IMR-90 (cell line): ENCODE results near the gene PLSCR3. TPM values are rescaled to one million over a fixed set of nuclear protein-coding genes. Genes with fewer than 3 reads are reported as not detected.
"Not testable (repeated sequence)": the region's sequence is repeated elsewhere in the genome, so short reads cannot be mapped to it uniquely, and the experiment has no call there.

ENCODE experiments used
- ATAC-seq: fragments of 200-7000 bp; cut with Tn5 transposase; 2 replicates; pipeline ENCODE4 v1.9.1; 2020; ENCODE audit warnings: low read depth, mild to moderate bottlenecking, moderate library complexity
- BruUV-seq: library from RNA; stranded (reverse); fragments of 400-500 nt; replicated peaks from 2 replicates; lab custom pipeline; 2021; lab: Mats Ljungman, UMichigan
- CTCF ChIA-PET: fragments of 300-600 bp; formaldehyde crosslinking; extraction: SDS; loops from one replicate; lab custom pipeline; 2021; ENCODE audit warnings: antibody characterized with exemption; lab: Yijun Ruan, JAX
- POLR2A ChIA-PET: fragments of 300-600 bp; sonication (Branson Sonifier 250); formaldehyde crosslinking; loops from one replicate; lab custom pipeline; 2022; ENCODE audit warnings: antibody characterized with exemption; ENCODE audit not compliant: unreplicated experiment; lab: Charles Lee
- DNase-seq: peaks from one replicate; pipeline ENCODE4 v3.0.0; 2013
- H2AFZ ChIP-seq: replicated peaks from 2 replicates; pipeline ENCODE3; 2013; ENCODE audit warnings: low read length, mild to moderate bottlenecking; ENCODE audit not compliant: poor library complexity
- H2AK5ac ChIP-seq: 2 replicates; pipeline ENCODE4 v1.6.1; 2013; ENCODE audit warnings: low read depth, low read length, inconsistent platforms
- H2AK9ac ChIP-seq: replicated peaks from 2 replicates; pipeline ENCODE3; 2013; ENCODE audit warnings: mild to moderate bottlenecking, low read depth, low read length, moderate library complexity; ENCODE audit not compliant: poor library complexity
- H2BK120ac ChIP-seq: 2 replicates; pipeline ENCODE4 v1.6.1; 2013; ENCODE audit warnings: low read depth, low read length, inconsistent platforms
- H2BK15ac ChIP-seq: 3 replicates; pipeline ENCODE4 v1.6.1; 2013; ENCODE audit warnings: low read depth, low read length, inconsistent platforms
- H2BK20ac ChIP-seq: 2 replicates; pipeline ENCODE4 v1.6.1; 2013; ENCODE audit warnings: low read depth, mild to moderate bottlenecking, inconsistent platforms, low read length, moderate library complexity
- H2BK5ac ChIP-seq: 2 replicates; pipeline ENCODE4 v1.6.1; 2013; ENCODE audit warnings: mild to moderate bottlenecking, low read depth, low read length, inconsistent platforms; ENCODE audit not compliant: poor library complexity, severe bottlenecking
- H3K14ac ChIP-seq: replicated peaks from 2 replicates; pipeline ENCODE4 v1.6.1; 2013; ENCODE audit warnings: low read depth, low read length, inconsistent platforms
- H3K18ac ChIP-seq: 2 replicates; pipeline ENCODE4 v1.6.1; 2013; ENCODE audit warnings: low read depth, low read length, control low read depth
- H3K23ac ChIP-seq: 2 replicates; pipeline ENCODE4 v1.6.1; 2013; ENCODE audit warnings: low read depth, low read length, inconsistent platforms
- H3K27ac ChIP-seq: 2 replicates; pipeline ENCODE4 v1.5.1; 2013; ENCODE audit warnings: mild to moderate bottlenecking, control low read depth, low read length; ENCODE audit not compliant: insufficient read depth
- H3K27me3 ChIP-seq: 2 replicates; pipeline ENCODE4 v1.6.1; 2013; ENCODE audit warnings: low read length; ENCODE audit not compliant: control insufficient read depth, insufficient read depth
- H3K36me3 ChIP-seq: 2 replicates; pipeline ENCODE4 v1.6.1; 2013; ENCODE audit warnings: low read length, mixed read lengths; ENCODE audit not compliant: control insufficient read depth, insufficient read depth
- H3K4ac ChIP-seq: 2 replicates; pipeline ENCODE4 v1.6.1; 2013; ENCODE audit warnings: low read depth, low read length, inconsistent platforms
- H3K4me1 ChIP-seq: 2 replicates; pipeline ENCODE4 v1.6.1; 2013; ENCODE audit warnings: low read length, mixed read lengths; ENCODE audit not compliant: control insufficient read depth, insufficient read depth
- H3K4me2 ChIP-seq: 2 replicates; pipeline ENCODE4 v1.6.1; 2013; ENCODE audit warnings: low read depth, mild to moderate bottlenecking, control low read depth, low read length, moderate library complexity
- H3K4me3 ChIP-seq: 2 replicates; pipeline ENCODE4 v1.5.1; 2013; ENCODE audit warnings: low read depth, mild to moderate bottlenecking, control low read depth, low read length, moderate library complexity; ENCODE audit not compliant: insufficient read depth
- H3K56ac ChIP-seq: 2 replicates; pipeline ENCODE4 v1.6.1; 2013; ENCODE audit warnings: low read length, inconsistent platforms; ENCODE audit not compliant: insufficient read depth; ENCODE audit errors: extremely low read depth
- H3K79me1 ChIP-seq, 2 experiments: 2 replicates each; pipeline ENCODE4 v1.6.1; 2013; ENCODE audit warnings: low read length in 2 of 2, inconsistent platforms in 1 of 2, low read depth in 1 of 2
- H3K9ac ChIP-seq: 2 replicates; pipeline ENCODE4 v1.6.1; 2013; ENCODE audit warnings: low read depth, low read length, control low read depth
- H3K9me1 ChIP-seq: 2 replicates; pipeline ENCODE4 v1.6.1; 2013; ENCODE audit warnings: low read length, inconsistent platforms; ENCODE audit not compliant: insufficient read depth
- H3K9me3 ChIP-seq: 2 replicates; pipeline ENCODE4 v1.6.1; 2013; ENCODE audit warnings: low read length; ENCODE audit not compliant: control insufficient read depth, insufficient read depth
- H4K20me1 ChIP-seq: 2 replicates; pipeline ENCODE4 v1.6.1; 2013; ENCODE audit warnings: low read length, inconsistent platforms; ENCODE audit not compliant: insufficient read depth
- H4K5ac ChIP-seq: 2 replicates; pipeline ENCODE4 v1.6.1; 2013; ENCODE audit warnings: mild to moderate bottlenecking, low read depth, low read length, control low read depth
- H4K8ac ChIP-seq, 2 experiments: 2 replicates each; pipeline ENCODE4 v1.6.1; 2013; ENCODE audit warnings: low read depth in 2 of 2, low read length in 2 of 2, control low read depth in 1 of 2, inconsistent platforms in 1 of 2
- H4K91ac ChIP-seq: 2 replicates; pipeline ENCODE4 v1.6.1; 2013; ENCODE audit warnings: low read depth, low read length, inconsistent platforms; ENCODE audit not compliant: insufficient read depth
- WGBS, 2 experiments: methylation state at CpG; one replicate each; pipeline versions ENCODE4 v1.1.5 to v1.1.7; 2013; ENCODE audit warnings: missing lambda C conversion rate in 2 of 2; ENCODE audit not compliant: insufficient read length in 1 of 2; ENCODE audit errors: extremely low coverage in 2 of 2; 5-methylcytosine and 5-hydroxymethylcytosine counted together
- dilution Hi-C: fragments of 300-500 bp; cut with HindIII; formaldehyde crosslinking; loops from one replicate; pipeline ENCODE4 v1.14.3; 2018; ENCODE audit warnings: low sequenced_read_pairs; ENCODE audit not compliant: unreplicated experiment
- in situ Hi-C: fragments of 300-500 bp; cut with MboI; formaldehyde crosslinking; loops from 3 replicates; pipeline ENCODE4 v1.14.3; 2019; ENCODE audit warnings: low sequenced_read_pairs, inconsistent platforms, mixed read lengths
- intact Hi-C: fragments of 100-400 bp; cut with micrococcal nuclease; formaldehyde crosslinking; loops from 2 replicates; pipeline ENCODE4 v1.10.0; 2022
- polyA plus RNA-seq, 3 experiments: library from polyadenylated mRNA; depleted of rRNA; stranded (reverse); fragments of >200 nt; gene quantifications; 2 replicates each; pipeline ENCODE4 v1.2.3, GENCODE V29; 2012; ENCODE audit warnings: low replicate concordance in 1 of 3
- total RNA-seq: library from RNA; depleted of rRNA; stranded (reverse); fragments of >200 nt; gene quantifications from 2 replicates; pipeline ENCODE4 v1.2.3, GENCODE V29; 2012

The PLSCR3 gene
- total and polyA plus RNA-seq, 2 of the 4 experiments (the other 2 are of a cell fraction): 6.1 to 116 TPM

DNA sequence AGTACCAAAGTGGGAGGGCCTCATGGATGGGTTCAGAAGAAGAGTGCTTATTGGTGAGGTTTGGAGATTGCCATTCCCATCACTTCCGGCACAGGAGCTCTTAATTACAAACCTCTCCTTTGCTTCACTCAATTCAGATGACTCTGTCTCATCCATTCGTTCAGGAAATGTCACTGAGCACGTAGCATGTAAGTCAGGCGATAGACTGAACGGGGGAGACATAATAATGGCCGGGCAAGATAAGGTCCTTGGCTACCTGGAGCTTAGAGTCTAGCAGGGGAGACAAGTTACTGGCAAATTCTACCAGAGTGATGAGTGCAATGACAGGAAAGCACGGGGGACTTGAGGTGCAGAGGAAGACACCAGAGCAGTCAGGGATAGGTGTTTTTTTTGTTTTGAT lies 28.4 kb downstream of the PLSCR3 start:
- H2BK120ac ChIP-seq, H3K36me3 ChIP-seq, DNase-seq, H4K91ac ChIP-seq, H4K20me1 ChIP-seq, H3K4me2 ChIP-seq, POLR2A ChIA-PET, H3K56ac ChIP-seq, H3K4me3 ChIP-seq, H4K5ac ChIP-seq, CTCF ChIA-PET, H2BK20ac ChIP-seq, H3K9me3 ChIP-seq, intact Hi-C loops, dilution Hi-C loops, H2AFZ ChIP-seq, H3K4ac ChIP-seq, ATAC-seq, H3K14ac ChIP-seq, H3K27ac ChIP-seq, H2BK15ac ChIP-seq, H2AK5ac ChIP-seq, H2BK5ac ChIP-seq, H2AK9ac ChIP-seq, H3K4me1 ChIP-seq, H3K9me1 ChIP-seq, H3K18ac ChIP-seq, in situ Hi-C loops, BruUV-seq, H4K8ac ChIP-seq, H3K9ac ChIP-seq, H3K79me1 ChIP-seq, H3K23ac ChIP-seq: not testable (repeated sequence)
- peaks cover 22% of the 10 kb centered on the region for H3K27me3 ChIP-seq
- no CpG with 5 or more reads among the region's 7 CpGs for WGBS, 2 experiments
